ENCODE results near the gene CEMIP. TPM values are rescaled to one million over a fixed set of nuclear protein-coding genes. Genes with fewer than 3 reads are reported as not detected.

The CEMIP gene
- polyA plus RNA-seq, 1 of the 3 experiments (the other 2 are of a cell fraction) = 27.8 TPM

DNA sequence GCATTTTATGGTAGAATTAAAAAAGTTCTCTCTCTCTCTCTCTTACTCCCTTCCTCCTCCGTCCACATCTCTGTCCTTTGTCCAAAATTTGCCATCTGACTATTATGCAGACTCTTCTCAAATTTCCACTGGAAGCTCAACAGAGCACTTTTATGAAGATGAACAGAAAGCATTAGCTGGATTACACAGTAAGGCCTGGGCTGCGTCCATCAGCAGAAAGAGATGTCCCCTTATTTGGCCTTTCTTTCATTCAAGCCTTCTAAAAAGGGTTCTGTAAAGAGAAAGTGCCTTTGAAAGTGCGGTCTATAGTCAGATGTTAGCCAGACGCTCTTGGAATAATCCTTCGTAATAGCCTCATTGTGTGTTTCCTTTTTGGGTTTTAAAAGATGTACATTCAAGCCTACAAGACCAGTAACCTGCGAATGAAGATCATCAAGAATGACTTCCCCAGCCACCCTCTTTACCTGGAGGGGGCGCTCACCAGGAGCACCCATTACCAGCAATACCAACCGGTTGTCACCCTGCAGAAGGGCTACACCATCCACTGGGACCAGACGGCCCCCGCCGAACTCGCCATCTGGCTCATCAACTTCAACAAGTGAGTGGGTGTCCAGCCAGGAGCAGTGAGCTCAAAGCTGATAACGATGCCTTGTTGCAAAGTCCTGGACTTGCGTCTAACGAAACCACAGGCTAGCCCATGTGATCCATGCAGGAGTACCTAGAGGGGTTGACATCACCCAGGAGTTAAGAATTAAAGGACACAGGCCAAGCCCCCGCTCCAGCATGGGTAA, 157.3 kb downstream of the CEMIP start (continued):
- TF ChIP-seq PBX3 (IDR thresholded peaks at IDR 0.05) (no peak), EP300 (IDR thresholded peaks at IDR 0.05; ENCODE audit: borderline replicate concordance in 1 of 2, low read depth in 1 of 2, low read length in 1 of 2) (no peak), JUND (IDR thresholded peaks at IDR 0.05) (no peak), MEF2A (IDR thresholded peaks at IDR 0.05; ENCODE audit: borderline replicate concordance, low read depth) (no peak), RFX5 (IDR thresholded peaks at IDR 0.05; ENCODE audit: low read length) (no peak), SMC3 (IDR thresholded peaks at IDR 0.05; ENCODE audit: low read depth, low read length) (no peak)

DNA sequence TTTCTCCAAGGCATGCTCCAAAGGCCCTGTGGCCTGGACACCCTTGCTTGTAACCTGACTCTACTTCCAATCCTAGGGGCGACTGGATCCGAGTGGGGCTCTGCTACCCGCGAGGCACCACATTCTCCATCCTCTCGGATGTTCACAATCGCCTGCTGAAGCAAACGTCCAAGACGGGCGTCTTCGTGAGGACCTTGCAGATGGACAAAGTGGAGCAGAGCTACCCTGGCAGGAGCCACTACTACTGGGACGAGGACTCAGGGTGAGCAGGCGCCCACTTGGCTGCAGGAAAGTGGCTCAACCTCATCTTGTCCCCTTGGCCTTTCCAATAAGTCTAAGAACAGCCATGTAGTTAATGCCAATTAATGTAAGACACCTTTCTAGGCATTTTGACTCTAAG, 158.5 kb downstream of the CEMIP start:
- ChIA-PET CTCF (no interaction called here), POLR2A (no interaction called here)
- Histone ChIP-seq H3K27me3 (ENCODE audit: insufficient read depth) (no peaks in the 10 kb centered on the region), H3K36me3 (replicated peaks in 1 of 2; ENCODE audit: control insufficient read depth in 1 of 2, insufficient read depth in 2 of 2, low read length in 1 of 2) (peaks cover 0 to 48% of the 10 kb centered on the region in 2 experiments), H3K27ac (ENCODE audit: low read depth in 2 of 2, low read length in 1 of 2) (no peak overlapping the region), H3K79me2 (ENCODE audit: insufficient read depth) (no peaks in the 10 kb centered on the region), H4K20me1 (ENCODE audit: insufficient read depth) (no peaks in the 10 kb centered on the region), H3K9me2 (no peaks in the 10 kb centered on the region), H3K4me1 (ENCODE audit: control insufficient read depth in 1 of 2, insufficient read depth in 2 of 2, low read depth in 1 of 2, low read length in 1 of 2) (no peaks in the 10 kb centered on the region; a peak in 1 of 4 replicates), H3K4me3 (ENCODE audit: low read depth in 2 of 2, low read length in 1 of 2) (no peak overlapping the region), H3K4me2 (no peak overlapping the region), H3F3A (replicated peaks; ENCODE audit: insufficient read depth) (no peaks in the 10 kb centered on the region), H3K9me3 (no peaks in the 10 kb centered on the region), H2AFZ (ENCODE audit: low read depth) (no peak overlapping the region), H3K9ac (no peak overlapping the region)
- DNase-seq = no peak
- TF ChIP-seq, protein P1, sequence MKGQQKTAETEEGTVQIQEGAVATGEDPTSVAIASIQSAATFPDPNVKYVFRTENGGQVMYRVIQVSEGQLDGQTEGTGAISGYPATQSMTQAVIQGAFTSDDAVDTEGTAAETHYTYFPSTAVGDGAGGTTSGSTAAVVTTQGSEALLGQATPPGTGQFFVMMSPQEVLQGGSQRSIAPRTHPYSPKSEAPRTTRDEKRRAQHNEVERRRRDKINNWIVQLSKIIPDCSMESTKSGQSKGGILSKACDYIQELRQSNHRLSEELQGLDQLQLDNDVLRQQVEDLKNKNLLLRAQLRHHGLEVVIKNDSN (IDR thresholded peaks at IDR 0.05; ENCODE audit: borderline replicate concordance, low read depth) = no peak
- TF ChIP-seq RAD21 (IDR thresholded peaks at IDR 0.05; ENCODE audit: low read length) (no peak), ZBTB33 (IDR thresholded peaks at IDR 0.05; ENCODE audit: borderline replicate concordance, low read depth) (no peak), NFIC (IDR thresholded peaks at IDR 0.05; ENCODE audit: borderline replicate concordance) (no peak), PBX3 (IDR thresholded peaks at IDR 0.05) (no peak), GABPA (IDR thresholded peaks at IDR 0.05; ENCODE audit: low read depth) (no peak), GATA2 (CRISPR knock-in tag; IDR thresholded peaks at IDR 0.05) (no peak), CTCF (IDR thresholded peaks at IDR 0.05) (no peak), POLR2AphosphoS5 (IDR thresholded peaks at IDR 0.05; ENCODE audit: low read depth, low read length) (no peak)
- WGBS (ENCODE audit: low lambda C conversion rate) = 88% methylated on average over 10 of the region's 12 CpGs
